K562 (cell line): ENCODE data around the gene CFAP221. TPM values are rescaled to one million over a fixed set of nuclear protein-coding genes. Genes with fewer than 3 reads are reported as not detected.
A peak's percentile ranks its signal among the peaks of the same experiment; 100 is the strongest.

Experiments used
- ARID2 ChIP-seq: fragments of 450-650 bp; IDR thresholded peaks from 2 replicates; pipeline ENCODE4 v1.6.1; 2017; ENCODE audit warnings: antibody characterized with exemption, mild to moderate bottlenecking
- DEAF1 ChIP-seq: fragments of 450-650 bp; formaldehyde crosslinking; IDR thresholded peaks from 2 replicates; pipeline ENCODE4 v1.4.0; 2020; ENCODE audit warnings: mild to moderate bottlenecking, moderate library complexity
- ELF4 ChIP-seq: fragments of 450-650 bp; formaldehyde crosslinking; IDR thresholded peaks from 2 replicates; pipeline ENCODE4 v1.4.0; 2022; ENCODE audit warnings: missing genetic modification characterization
- NFE2L1 ChIP-seq: fragments of 450-650 bp; IDR thresholded peaks from 2 replicates; pipeline ENCODE4 v1.6.1; 2016; ENCODE audit warnings: missing genetic modification characterization, low read depth, mild to moderate bottlenecking, missing compliant biosample characterization, moderate library complexity, borderline replicate concordance
- PRMT5 ChIP-seq: sonication (generic); formaldehyde crosslinking; IDR thresholded peaks from 2 replicates; pipeline ENCODE4 v1.5.0; 2020; ENCODE audit warnings: missing genetic modification reagents
- RERE ChIP-seq: sonication (generic); formaldehyde crosslinking; IDR thresholded peaks from 2 replicates; pipeline ENCODE4 v1.8.0; 2023; ENCODE audit warnings: missing genetic modification reagents, mild to moderate bottlenecking, borderline replicate concordance
- SREBF2 ChIP-seq: sonication (generic); formaldehyde crosslinking; IDR thresholded peaks from 2 replicates; pipeline ENCODE4 v1.4.0; 2020; ENCODE audit warnings: mild to moderate bottlenecking, missing genetic modification reagents
- TEAD1 ChIP-seq, 2 experiments: fragments of 450-650 bp in 1 of 2; sonication (generic) in 1 of 2; formaldehyde crosslinking; IDR thresholded peaks; 2 replicates each; pipeline versions ENCODE4 v1.4.0 to v1.8.0; 2020 to 2022; ENCODE audit warnings: mild to moderate bottlenecking in 2 of 2, missing genetic modification reagents in 1 of 2
- ZNF318 ChIP-seq, 2 experiments: fragments of 450-650 bp; IDR thresholded peaks; 2 replicates each; pipeline ENCODE4 v1.6.1; 2016; ENCODE audit warnings: mild to moderate bottlenecking in 2 of 2, borderline replicate concordance in 1 of 2, low read depth in 1 of 2, moderate library complexity in 1 of 2
- ZNF354B ChIP-seq: fragments of 250-450 bp; sonication (Bioruptor Pico); IDR thresholded peaks from 2 replicates; pipeline ENCODE4 v1.4.0; 2020
- polyA plus RNA-seq, 8 experiments: library from polyadenylated mRNA; depleted of rRNA in 4 of 8; stranded (reverse) in 5 of 8; unstranded in 3 of 8; fragments of >200 nt; fragmentation: Nextera tagmentation in 2 of 8; fragmentation: Illumina TruSeq in 1 of 8; extraction: Ambion mirVana in 2 of 8; extraction: Trizol in 1 of 8; gene quantifications; 2 replicates each; pipeline versions ENCODE4 v1.2.1 to v1.2.3, GENCODE V29; 2011 to 2014; ENCODE audit warnings: inconsistent platforms in 1 of 8, missing spikeins in 1 of 8
- total RNA-seq, 7 experiments: library from RNA; depleted of rRNA in 6 of 7; stranded (reverse); fragments of >200 nt in 6 of 7; fragmentation: Illumina TruSeq in 2 of 7; extraction: Trizol in 2 of 7; gene quantifications; 2 replicates each; pipeline versions ENCODE4 v1.2.1 to v1.2.3, GENCODE V29; 2011 to 2021; ENCODE audit warnings: low replicate concordance in 1 of 7

CFAP221 gene
- total and polyA plus RNA-seq, 9 of the 15 experiments (the other 6 are each of a cell fraction or from before 2014, with no cell fraction given), result 0.09 to 1.4 (median 0.65) TPM

GRCh38 chr2:119641562-119642258 lies 97.5 kb downstream of the CFAP221 start (continued):
- TF ChIP-seq RERE (CRISPR knock-in tag) (no peak), TEAD1 (CRISPR knock-in tag; IDR thresholded peaks at IDR 0.05) (no peak), ELF4 (CRISPR knock-in tag) (no peak), ZNF318 (IDR thresholded peaks at IDR 0.05; ENCODE audit: borderline replicate concordance in 1 of 2, low read depth in 1 of 2) (no peak), SREBF2 (CRISPR knock-in tag) (no peak), PRMT5 (CRISPR knock-in tag) (no peak), NFE2L1 (tag) (no peak), ZNF354B (CRISPR knock-in tag) (no peak), DEAF1 (CRISPR knock-in tag) (0 out of 2 replicates have a peak, but pooled peaks have one; percentile 39), ARID2 (no peak)
